ENCODE measurements around the gene SERP2.

Gene SERP2

GRCh38 chr13:44413095-44413494 is 39.5 kb downstream of the SERP2 start:
- DNase-seq (ENCODE audit: low spot score) = no peak

DNA sequence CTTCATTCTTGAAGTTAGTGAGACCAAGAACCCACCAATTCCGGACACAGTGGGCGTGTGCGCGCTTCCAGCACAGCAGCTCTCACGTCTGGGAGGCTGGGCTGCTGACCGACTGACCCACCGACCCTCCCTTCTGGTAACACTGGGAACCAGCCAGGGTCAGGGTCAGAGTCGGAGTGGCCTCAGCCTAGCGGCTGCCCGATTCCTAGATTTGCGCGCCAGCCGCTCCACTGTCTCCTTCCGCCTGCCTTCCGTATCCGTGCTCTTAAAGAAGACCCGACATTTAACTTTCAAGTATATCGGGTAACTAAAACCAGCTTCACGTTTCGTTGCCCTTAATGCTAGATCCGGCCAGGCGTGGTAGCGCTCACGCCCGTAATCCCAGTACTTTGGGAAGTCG is 41.1 kb downstream of the SERP2 start:
- no peak for DNase-seq (ENCODE audit: low spot score)

DNA sequence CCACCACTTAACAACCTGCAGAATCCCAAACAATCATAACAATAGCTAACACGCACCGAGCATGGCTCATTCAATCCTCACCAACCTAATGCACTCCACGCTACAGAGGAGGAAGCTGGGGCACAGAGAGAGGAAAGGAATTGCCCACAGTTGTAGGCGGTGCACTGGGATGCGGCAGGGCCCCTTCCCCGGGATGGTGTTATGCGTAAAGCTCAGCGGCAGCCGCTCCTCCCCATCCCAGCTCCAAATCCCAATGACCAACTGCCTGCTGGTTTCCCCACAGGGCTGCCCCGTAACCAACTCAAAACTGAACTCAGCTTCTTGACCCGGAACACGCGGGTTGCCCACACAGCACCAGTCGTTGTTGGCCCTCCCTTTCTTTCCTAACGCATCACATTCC is 42.2 kb downstream of the SERP2 start:
- DNase-seq (ENCODE audit: low spot score) = no peak

DNA sequence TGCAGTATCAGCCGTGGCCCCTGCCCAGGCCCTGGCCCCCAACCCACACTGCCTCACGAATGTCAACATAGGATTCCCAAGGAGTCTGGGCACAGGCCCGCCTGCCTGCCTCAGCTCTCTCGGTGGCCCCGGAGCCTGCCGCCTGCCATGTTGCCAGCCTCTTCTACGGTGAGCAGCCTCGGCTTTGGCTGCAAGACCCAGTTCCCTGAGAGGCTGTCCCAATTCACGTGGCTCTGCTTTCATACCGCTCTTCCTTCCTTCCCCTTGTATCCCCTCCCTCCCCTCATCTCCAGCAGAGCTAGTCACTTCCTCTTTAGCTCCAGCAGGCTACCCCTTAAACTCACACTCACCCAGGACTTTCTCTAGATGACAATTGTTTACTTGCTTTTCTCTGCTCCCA is 42.7 kb downstream of the SERP2 start:
- DNase-seq (ENCODE audit: low spot score) = no peak

GRCh38 chr13:44416744-44417143 is 43.1 kb downstream of the SERP2 start:
- DNase-seq (ENCODE audit: low spot score) = no peak

DNA sequence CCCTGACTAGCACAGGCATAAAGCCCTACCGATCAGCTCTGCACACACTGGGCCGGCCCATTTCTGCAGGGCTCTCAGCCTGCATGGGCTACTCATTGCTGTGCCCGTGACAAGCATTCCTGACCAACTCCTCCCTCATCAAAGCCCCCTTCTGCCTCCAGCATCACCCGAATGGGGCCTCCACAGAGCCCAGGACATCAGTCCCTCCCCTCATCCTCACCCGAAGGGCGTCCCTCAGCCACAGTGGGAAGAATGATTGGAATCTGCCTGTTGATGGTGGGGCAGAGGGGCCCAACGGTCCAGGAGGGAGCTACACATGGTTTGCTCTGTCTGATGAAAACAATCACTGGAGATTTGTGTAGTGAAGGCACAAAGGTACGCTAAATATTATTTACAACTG is 43.8 kb downstream of the SERP2 start:
- no peak for DNase-seq (ENCODE audit: low spot score)

DNA sequence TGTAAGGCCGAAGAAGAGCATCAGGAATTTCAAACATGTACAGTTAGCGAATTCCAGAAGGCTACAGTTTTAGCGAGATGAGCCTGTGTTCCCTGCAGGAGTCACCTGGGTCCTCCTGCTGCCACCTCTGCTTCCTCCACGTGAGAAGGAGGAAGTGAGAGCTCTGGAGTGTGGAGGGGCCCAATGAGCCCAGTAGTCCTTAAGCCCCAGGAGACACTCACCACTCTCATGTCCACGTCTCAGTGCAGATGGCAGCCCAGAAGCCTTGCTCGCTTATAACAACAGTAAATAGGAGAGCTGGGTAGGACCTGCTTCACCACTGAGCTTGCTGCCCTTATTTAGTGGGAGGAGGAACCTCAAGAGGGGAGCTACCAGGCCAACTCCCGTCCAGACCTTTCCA is 44.3 kb downstream of the SERP2 start:
- DNase-seq (ENCODE audit: low spot score) = no peak

- DNase-seq (ENCODE audit: low spot score) = peak; percentile 30
Measured at GRCh38 chr13:44420376-44421220, 47.0 kb downstream of the SERP2 start.

DNA sequence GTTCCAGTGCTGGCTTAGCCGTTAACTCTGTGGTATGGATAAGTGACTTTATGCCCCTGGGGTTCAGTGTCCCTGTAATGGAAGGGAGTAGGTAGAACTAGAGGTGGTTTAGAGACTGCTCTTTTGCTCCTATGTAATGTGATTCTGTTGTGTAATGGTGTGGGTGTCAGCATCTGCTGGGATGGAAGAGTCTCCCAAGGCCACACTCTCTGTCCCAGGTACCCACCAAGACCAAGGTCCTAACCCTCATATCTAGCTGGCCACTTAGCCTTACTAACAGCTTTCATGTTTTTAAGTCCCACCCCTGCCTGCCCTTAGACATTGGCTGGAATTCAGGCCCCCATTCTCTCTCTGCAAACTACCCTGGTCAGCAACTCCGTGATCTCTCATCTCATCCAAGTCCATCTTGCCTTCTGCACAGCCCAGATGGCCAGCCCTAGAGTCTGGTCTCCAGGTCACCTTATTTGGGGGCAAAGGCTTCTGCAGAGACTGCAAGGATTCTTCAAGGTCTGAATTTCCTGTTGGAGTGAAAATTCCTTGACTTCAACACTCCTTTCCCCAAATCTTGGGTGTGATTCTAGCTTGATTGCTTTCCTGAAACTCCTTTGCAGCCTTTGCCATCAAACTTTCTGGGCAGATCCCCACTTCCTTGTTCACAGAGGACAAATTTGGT is 48.4 kb downstream of the SERP2 start:
- DNase-seq (ENCODE audit: low spot score) = no peak

DNA sequence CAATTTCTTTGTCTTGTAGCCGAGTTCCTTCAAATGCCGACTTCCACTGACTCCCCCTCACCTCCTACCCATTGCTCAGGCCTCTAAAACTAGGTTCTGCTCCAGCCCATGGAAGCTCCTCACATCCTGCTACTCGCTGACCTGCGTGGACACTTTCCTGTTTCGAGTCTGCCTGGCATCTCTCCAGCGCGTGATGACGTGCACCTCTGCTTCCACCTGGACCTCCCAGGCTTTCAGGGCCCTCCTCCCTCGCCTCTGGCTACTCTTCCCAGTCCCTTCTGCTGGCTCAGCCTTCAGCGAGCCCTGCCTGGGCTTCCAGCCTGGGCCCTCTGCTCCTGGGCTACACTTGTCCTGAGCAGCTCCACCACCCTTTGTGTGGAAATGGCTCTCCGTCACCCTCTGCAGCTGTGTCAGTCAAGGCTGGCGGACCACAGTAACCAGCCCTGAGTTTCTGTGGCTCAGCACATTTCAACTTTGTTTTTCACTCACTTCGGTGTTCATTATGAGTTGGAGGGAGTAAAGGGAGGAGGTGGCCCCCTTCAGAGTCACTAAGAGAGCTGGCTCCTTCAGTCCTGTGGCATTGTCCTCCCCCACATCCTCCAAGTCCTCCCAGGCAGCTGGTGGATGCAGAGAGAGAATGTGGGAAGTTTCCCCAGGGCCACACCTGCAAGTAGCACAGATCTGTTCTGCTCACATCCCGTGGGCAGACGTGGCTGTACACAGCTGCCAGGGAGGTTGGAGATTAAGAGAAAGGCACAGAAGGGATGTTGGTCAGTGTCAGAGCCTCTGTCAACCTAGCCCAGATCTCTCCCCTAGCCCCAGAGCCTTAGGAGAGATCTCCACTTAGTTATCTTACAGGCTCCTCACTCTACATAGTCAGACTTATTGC is 49.4 kb downstream of the SERP2 start:
- DNase-seq (ENCODE audit: low spot score) = no peak

GRCh38 chr13:44423824-44424223 is 50.2 kb downstream of the SERP2 start:
- no peak for DNase-seq (ENCODE audit: low spot score)

- DNase-seq (ENCODE audit: low spot score) = no peak
Measured at GRCh38 chr13:44425041-44425814, 51.6 kb downstream of the SERP2 start.

DNA sequence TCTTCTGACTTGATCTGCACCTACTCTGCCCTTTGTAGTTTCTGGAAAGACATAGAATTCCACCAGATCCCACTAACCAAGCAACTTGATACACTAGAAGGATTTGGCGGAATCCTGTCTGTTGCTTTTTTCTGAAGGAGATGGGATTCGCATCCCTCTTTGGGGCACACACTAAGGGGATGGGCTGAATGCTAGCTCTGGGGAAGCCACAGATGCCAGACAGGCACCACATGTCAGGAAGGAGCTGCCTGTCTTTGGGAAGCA is 52.1 kb downstream of the SERP2 start:
- no peak for DNase-seq (ENCODE audit: low spot score)

DNA sequence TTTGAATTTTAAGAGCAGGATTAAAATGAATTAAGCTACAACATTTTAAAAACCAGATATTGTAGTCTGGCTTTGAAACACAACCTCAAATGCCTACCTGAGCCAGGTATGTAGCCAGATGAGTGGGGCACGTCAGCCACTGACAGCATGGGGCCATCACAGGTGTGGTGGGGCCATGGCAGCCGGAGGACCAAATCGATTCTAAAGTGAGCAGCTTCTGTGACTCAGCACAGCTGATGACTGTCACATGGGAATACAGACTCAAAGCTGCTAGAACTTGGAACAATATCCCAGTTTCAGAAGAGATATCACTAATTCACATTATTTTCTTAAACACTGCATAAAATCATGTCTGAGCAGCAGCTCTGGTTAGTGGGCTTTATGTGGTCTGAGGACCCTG is 52.8 kb downstream of the SERP2 start:
- no peak for DNase-seq (ENCODE audit: low spot score)

- no peak for DNase-seq (ENCODE audit: low spot score)
Measured at GRCh38 chr13:44429311-44429710, 55.7 kb downstream of the SERP2 start.

DNA sequence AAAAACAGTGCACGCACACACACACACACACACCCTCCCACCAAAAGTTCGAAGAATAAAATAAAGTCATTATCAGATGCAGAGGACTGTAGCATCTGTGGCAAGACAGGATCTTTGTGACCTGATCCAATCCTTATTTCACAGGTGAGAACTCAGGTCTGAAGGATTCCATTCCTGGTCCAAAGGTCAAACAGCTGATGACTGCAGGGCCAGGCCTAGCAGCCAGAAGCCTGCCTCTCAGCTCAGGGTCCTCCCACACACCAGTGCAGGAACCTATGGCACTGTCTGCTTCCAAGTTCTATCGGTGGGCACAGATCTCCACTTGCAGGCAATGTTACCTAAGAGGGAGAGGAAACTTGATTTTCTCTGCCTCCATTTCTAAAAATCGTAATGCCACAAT is 57.5 kb downstream of the SERP2 start:
- DNase-seq (ENCODE audit: low spot score) = no peak

DNA sequence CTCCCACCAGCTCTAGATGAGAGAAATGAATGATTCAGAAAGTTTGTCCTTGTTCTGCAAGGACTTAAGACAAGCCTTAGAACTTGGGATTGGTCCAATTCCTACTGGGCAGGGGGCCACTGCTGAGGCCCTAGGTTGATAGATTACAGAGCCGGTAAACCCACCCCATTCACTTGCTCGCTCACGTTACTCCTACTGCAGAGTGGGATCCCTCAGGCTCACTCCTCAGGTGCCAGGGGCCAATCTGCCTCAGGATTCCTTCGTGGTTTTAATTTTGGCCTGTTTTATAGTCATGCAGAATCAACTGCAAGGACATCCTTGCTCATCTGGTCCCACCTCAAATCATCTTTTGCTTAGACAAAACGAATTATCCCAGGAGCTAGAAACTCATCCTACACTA is 59.0 kb downstream of the SERP2 start:
- DNase-seq (ENCODE audit: low spot score) = no peak

GRCh38 chr13:44433863-44434765 is 60.5 kb downstream of the SERP2 start:
- DNase-seq (ENCODE audit: low spot score) = no peak

GRCh38 chr13:44434766-44435141 is 61.1 kb downstream of the SERP2 start:
- DNase-seq (ENCODE audit: low spot score) = no peak

- peak; percentile 95 for DNase-seq (ENCODE audit: low spot score)
Measured at GRCh38 chr13:44435142-44435918, 61.7 kb downstream of the SERP2 start.

Data from AG08395 (cell line).